Measurements from ENCODE around the gene ALOX15B. TPM values are rescaled to one million over a fixed set of nuclear protein-coding genes. Genes with fewer than 3 reads are reported as not detected.

Gene ALOX15B
- total and polyA plus RNA-seq, 9 of the 15 experiments (the other 6 are each of a cell fraction or from before 2014, with no cell fraction given) = 0.04 TPM; not detected in 8

DNA sequence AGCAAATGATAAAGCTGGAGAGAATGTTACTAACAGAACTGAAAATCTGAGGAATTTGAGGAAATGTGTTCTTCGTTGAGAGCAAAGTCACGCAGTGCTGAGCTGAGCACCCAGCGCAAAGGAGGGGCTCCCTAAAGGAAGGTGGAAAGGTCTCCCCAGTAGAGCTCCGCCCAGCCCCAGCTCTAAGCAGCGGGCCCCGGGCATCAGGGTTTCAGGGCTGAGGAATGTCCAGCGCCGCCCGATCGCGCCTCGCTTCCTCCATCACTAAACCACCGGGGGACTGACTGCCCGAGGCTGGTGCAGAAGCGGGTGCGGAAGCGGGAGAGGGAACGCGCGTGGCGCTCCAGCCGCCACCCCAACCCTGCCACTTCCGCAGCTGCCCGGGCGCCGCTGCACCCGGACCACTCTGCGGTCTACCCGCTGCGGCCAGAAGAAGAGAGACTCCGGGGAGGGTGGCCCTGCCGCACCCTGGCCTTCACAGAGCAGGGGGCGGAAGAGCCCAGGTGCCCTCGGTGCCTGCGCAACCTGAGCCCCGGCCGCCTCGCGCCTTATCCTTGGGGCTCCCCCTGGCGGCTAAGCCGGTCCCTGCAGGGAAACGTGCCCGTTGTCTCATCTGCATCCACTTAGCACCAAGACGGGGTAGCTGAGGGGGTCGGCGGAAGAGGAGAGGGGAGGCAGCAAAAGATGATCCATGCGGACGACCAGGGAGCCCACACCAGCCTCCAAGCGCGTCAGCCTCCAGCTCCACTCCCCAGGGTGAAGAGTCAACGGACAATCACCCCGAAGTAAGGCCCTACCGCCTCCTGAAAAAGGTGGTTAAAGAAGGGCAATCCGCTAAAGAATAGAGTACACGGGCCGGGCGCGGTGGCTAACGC, 48.8 kb upstream of the ALOX15B start (continued):
- TF ChIP-seq HNRNPLL (IDR thresholded peaks at IDR 0.05; ENCODE audit: low read depth, low read length, poor library complexity, severe bottlenecking) (peak; percentile 59), ZNF197 (CRISPR knock-in tag; IDR thresholded peaks at IDR 0.05; ENCODE audit: low read depth) (no peak), NRF1 (conservative IDR thresholded peaks at IDR 0.05 in 1 of 2, IDR thresholded peaks at IDR 0.05 in 1 of 2) (peak; percentile 76 to 80), CEBPG (CRISPR knock-in tag; IDR thresholded peaks at IDR 0.05) (no peak), CEBPG (tag; conservative IDR thresholded peaks at IDR 0.05 in 1 of 2, IDR thresholded peaks at IDR 0.05 in 1 of 2) (no peak), CREM (IDR thresholded peaks at IDR 0.05; ENCODE audit: low read depth) (0 out of 2 replicates have a peak, but pooled peaks have one; percentile 27), ZFP30 (CRISPR knock-in tag; IDR thresholded peaks at IDR 0.05; ENCODE audit: borderline replicate concordance) (no peak)
- TF ChIP-seq, protein P1, sequence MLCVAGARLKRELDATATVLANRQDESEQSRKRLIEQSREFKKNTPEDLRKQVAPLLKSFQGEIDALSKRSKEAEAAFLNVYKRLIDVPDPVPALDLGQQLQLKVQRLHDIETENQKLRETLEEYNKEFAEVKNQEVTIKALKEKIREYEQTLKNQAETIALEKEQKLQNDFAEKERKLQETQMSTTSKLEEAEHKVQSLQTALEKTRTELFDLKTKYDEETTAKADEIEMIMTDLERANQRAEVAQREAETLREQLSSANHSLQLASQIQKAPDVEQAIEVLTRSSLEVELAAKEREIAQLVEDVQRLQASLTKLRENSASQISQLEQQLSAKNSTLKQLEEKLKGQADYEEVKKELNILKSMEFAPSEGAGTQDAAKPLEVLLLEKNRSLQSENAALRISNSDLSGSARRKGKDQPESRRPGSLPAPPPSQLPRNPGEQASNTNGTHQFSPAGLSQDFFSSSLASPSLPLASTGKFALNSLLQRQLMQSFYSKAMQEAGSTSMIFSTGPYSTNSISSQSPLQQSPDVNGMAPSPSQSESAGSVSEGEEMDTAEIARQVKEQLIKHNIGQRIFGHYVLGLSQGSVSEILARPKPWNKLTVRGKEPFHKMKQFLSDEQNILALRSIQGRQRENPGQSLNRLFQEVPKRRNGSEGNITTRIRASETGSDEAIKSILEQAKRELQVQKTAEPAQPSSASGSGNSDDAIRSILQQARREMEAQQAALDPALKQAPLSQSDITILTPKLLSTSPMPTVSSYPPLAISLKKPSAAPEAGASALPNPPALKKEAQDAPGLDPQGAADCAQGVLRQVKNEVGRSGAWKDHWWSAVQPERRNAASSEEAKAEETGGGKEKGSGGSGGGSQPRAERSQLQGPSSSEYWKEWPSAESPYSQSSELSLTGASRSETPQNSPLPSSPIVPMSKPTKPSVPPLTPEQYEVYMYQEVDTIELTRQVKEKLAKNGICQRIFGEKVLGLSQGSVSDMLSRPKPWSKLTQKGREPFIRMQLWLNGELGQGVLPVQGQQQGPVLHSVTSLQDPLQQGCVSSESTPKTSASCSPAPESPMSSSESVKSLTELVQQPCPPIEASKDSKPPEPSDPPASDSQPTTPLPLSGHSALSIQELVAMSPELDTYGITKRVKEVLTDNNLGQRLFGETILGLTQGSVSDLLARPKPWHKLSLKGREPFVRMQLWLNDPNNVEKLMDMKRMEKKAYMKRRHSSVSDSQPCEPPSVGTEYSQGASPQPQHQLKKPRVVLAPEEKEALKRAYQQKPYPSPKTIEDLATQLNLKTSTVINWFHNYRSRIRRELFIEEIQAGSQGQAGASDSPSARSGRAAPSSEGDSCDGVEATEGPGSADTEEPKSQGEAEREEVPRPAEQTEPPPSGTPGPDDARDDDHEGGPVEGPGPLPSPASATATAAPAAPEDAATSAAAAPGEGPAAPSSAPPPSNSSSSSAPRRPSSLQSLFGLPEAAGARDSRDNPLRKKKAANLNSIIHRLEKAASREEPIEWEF (CRISPR knock-in tag; IDR thresholded peaks at IDR 0.05) = no peak
